ENCODE results near the gene LEMD1. TPM values are rescaled to one million over a fixed set of nuclear protein-coding genes. Genes with fewer than 3 reads are reported as not detected.
"Not testable (repeated sequence)": the region's sequence is repeated elsewhere in the genome, so short reads cannot be mapped to it uniquely, and the experiment has no call there.

Gene LEMD1
- total RNA-seq, 1 experiment from 2014 or later: 17.2 TPM

DNA sequence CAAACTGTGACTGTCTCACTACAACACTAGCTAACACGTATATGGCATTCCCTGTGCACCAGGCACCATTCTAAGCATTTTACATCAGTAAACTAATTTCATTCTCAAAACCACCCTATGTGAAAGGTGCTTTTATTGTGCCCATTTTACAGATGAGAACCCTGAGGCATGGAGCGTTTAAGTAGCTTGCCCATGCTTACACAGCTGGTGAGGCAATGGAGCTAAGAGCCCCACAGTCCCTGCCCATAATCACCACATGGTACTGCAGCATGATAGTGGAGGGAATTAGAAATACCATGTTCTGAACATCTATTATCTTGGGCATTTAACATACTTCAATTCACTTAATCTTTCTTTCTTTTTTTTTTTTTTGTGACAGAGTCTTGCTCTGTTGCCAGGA is 34.0 kb downstream of the LEMD1 start:
- Mint-ChIP-seq H3K4me1 (ENCODE audit: low read depth, unreplicated experiment) (no peaks in the 10 kb centered on the region), H3K9me3 (ENCODE audit: low read depth, unreplicated experiment) (no peaks in the 10 kb centered on the region), H3K27me3 (ENCODE audit: unreplicated experiment) (peaks cover 26% of the 10 kb centered on the region), H3K27ac (ENCODE audit: unreplicated experiment) (no peak overlapping the region), H3K4me3 (ENCODE audit: low read depth, unreplicated experiment) (no peak overlapping the region), H3K36me3 (ENCODE audit: insufficient read depth, unreplicated experiment) (no peaks in the 10 kb centered on the region)
- BruUV-seq (replicated peaks): no TSS peak
- intact Hi-C loops (cut with micrococcal nuclease; ENCODE audit: unreplicated experiment): no loop called here
- CTCF ChIA-PET: interaction anchor here (0.6 to 1.4 kb wide), 3 partner anchors 34 to 270 kb away, joined by 3 to 5 read pairs (median 3); no protein-coding TSS in a partner anchor
- TF ChIP-seq, protein P1, sequence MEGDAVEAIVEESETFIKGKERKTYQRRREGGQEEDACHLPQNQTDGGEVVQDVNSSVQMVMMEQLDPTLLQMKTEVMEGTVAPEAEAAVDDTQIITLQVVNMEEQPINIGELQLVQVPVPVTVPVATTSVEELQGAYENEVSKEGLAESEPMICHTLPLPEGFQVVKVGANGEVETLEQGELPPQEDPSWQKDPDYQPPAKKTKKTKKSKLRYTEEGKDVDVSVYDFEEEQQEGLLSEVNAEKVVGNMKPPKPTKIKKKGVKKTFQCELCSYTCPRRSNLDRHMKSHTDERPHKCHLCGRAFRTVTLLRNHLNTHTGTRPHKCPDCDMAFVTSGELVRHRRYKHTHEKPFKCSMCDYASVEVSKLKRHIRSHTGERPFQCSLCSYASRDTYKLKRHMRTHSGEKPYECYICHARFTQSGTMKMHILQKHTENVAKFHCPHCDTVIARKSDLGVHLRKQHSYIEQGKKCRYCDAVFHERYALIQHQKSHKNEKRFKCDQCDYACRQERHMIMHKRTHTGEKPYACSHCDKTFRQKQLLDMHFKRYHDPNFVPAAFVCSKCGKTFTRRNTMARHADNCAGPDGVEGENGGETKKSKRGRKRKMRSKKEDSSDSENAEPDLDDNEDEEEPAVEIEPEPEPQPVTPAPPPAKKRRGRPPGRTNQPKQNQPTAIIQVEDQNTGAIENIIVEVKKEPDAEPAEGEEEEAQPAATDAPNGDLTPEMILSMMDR (IDR thresholded peaks at IDR 0.05; ENCODE audit: unreplicated experiment): no peak
- no peak for DNase-seq

- H3K9me3 Mint-ChIP-seq (ENCODE audit: low read depth, unreplicated experiment); H3K27ac Mint-ChIP-seq (ENCODE audit: unreplicated experiment); DNase-seq; H3K4me1 Mint-ChIP-seq (ENCODE audit: low read depth, unreplicated experiment); BruUV-seq (replicated peaks); H3K4me3 Mint-ChIP-seq (ENCODE audit: low read depth, unreplicated experiment); H3K36me3 Mint-ChIP-seq (ENCODE audit: insufficient read depth, unreplicated experiment); CTCF ChIA-PET; intact Hi-C loops (cut with micrococcal nuclease; ENCODE audit: unreplicated experiment): not testable (repeated sequence)
- H3K27me3 Mint-ChIP-seq (ENCODE audit: unreplicated experiment): peaks cover 14% of the 10 kb centered on the region
Measured at GRCh38 chr1:205382990-205383389, 38.9 kb downstream of the LEMD1 start.

DNA sequence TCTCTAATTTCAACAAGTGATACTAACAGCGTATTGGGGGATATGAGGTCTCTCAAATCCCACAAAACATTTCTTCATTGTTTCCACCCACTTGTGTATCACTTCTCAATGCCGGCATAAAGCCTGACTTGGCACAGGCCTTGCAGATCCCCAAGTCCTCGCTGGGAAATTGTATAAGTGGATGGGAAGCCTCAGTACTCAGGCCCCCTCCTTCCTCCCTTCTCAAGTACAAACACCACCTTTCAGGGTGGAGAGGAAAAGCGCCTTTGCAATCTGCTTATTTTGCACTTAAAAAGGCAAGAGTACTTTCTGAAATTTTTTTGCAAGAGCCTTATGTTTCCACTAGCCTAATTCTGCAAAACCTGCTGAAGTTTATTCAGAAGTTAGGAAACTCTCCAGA is 39.3 kb downstream of the LEMD1 start:
- TF ChIP-seq, protein P1 (IDR thresholded peaks at IDR 0.05; ENCODE audit: unreplicated experiment): no peak
- no TSS peak for BruUV-seq (replicated peaks)
- Mint-ChIP-seq H3K27me3 (ENCODE audit: unreplicated experiment) (peaks cover 14% of the 10 kb centered on the region), H3K9me3 (ENCODE audit: low read depth, unreplicated experiment) (no peaks in the 10 kb centered on the region), H3K27ac (ENCODE audit: unreplicated experiment) (no peak overlapping the region), H3K4me3 (ENCODE audit: low read depth, unreplicated experiment) (no peak overlapping the region), H3K36me3 (ENCODE audit: insufficient read depth, unreplicated experiment) (no peaks in the 10 kb centered on the region), H3K4me1 (ENCODE audit: low read depth, unreplicated experiment) (no peaks in the 10 kb centered on the region)
- intact Hi-C loops (cut with micrococcal nuclease; ENCODE audit: unreplicated experiment): no loop called here
- no peak for DNase-seq
- CTCF ChIA-PET: no interaction called here

DNA sequence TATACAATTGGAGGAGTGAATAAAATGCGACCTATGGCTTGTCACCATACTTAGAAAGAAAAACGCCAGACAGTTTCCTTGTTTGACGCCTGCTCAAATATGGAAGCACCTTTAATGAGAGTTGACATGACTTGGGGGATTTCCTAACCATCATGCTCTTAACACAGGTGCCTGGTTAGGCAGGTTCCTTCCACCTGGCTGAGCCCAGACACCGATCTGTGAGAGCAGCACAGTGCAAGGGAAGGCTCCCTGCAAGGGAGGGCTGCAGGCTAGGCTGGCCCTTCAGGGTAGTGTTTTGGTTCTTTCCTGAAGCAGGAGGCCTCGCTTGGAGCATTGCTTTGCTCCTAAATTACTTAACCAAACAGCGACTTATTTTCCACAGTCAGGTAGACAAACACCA is 40.6 kb downstream of the LEMD1 start:
- CTCF ChIA-PET: interaction anchor here (0.5 kb wide), 1 partner anchor 8 kb away, joined by 4 read pairs; no protein-coding TSS in a partner anchor
- TF ChIP-seq, protein P1 (IDR thresholded peaks at IDR 0.05; ENCODE audit: unreplicated experiment): no peak
- H3K27ac Mint-ChIP-seq (ENCODE audit: unreplicated experiment): no peak overlapping the region
- no peak for DNase-seq
- H3K4me3 Mint-ChIP-seq (ENCODE audit: low read depth, unreplicated experiment): no peak overlapping the region
- H3K27me3 Mint-ChIP-seq (ENCODE audit: unreplicated experiment): peaks cover 23% of the 10 kb centered on the region
- intact Hi-C loops (cut with micrococcal nuclease; ENCODE audit: unreplicated experiment): no loop called here
- no peaks in the 10 kb centered on the region for H3K9me3 Mint-ChIP-seq (ENCODE audit: low read depth, unreplicated experiment)
- no peaks in the 10 kb centered on the region for H3K36me3 Mint-ChIP-seq (ENCODE audit: insufficient read depth, unreplicated experiment)
- H3K4me1 Mint-ChIP-seq (ENCODE audit: low read depth, unreplicated experiment): peaks cover 8% of the 10 kb centered on the region
- BruUV-seq (replicated peaks): no TSS peak

DNA sequence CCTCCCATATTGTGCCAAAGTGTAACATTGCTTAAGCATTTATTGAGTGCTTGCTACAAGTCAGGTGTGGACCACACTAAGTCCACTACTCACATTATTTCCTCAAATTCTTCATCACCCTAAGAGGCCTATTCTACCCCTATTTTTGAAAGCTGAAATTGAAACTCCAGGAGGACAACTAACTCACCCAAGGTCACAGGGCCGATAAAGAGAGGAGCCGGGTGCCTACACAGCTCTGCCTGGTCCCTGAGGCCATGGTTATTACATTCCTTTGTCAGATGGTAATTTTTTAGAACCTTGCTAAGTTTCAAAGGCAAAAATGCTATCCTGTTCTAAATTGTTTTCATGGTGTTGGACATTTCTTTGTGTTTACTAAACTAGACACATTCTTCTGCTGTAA is 41.0 kb downstream of the LEMD1 start:
- no peak overlapping the region for H3K4me3 Mint-ChIP-seq (ENCODE audit: low read depth, unreplicated experiment)
- H3K27me3 Mint-ChIP-seq (ENCODE audit: unreplicated experiment): peaks cover 28% of the 10 kb centered on the region
- intact Hi-C loops (cut with micrococcal nuclease; ENCODE audit: unreplicated experiment): no loop called here
- no peaks in the 10 kb centered on the region for H3K9me3 Mint-ChIP-seq (ENCODE audit: low read depth, unreplicated experiment)
- no peak for DNase-seq
- CTCF ChIA-PET: interaction anchor here (0.5 kb wide), 1 partner anchor 8 kb away, joined by 4 read pairs; no protein-coding TSS in a partner anchor
- no peaks in the 10 kb centered on the region for H3K36me3 Mint-ChIP-seq (ENCODE audit: insufficient read depth, unreplicated experiment)
- TF ChIP-seq, protein P1 (IDR thresholded peaks at IDR 0.05; ENCODE audit: unreplicated experiment): no peak
- peaks cover 12% of the 10 kb centered on the region for H3K4me1 Mint-ChIP-seq (ENCODE audit: low read depth, unreplicated experiment)
- H3K27ac Mint-ChIP-seq (ENCODE audit: unreplicated experiment): no peak overlapping the region
- no TSS peak for BruUV-seq (replicated peaks)

All from Calu3 (cell line).